Measurements from ENCODE around the gene OPA1. TPM values are rescaled to one million over a fixed set of nuclear protein-coding genes. Genes with fewer than 3 reads are reported as not detected.
A peak's percentile ranks its signal among the peaks of the same experiment; 100 is the strongest.

OPA1 gene
- total and polyA plus RNA-seq, 2 of the 13 experiments (the other 11 are each of a cell fraction or from before 2014, with no cell fraction given), result 26.7 to 78.5 TPM

- TF ChIP-seq REST (IDR thresholded peaks at IDR 0.05; ENCODE audit: borderline replicate concordance in 1 of 2, low read depth in 1 of 2, low read length in 2 of 2) (peak in 1 of 2 experiments; percentile 83; a peak in 2 of 4 replicates), ZFP37 (CRISPR knock-in tag; IDR thresholded peaks at IDR 0.05; ENCODE audit: borderline replicate concordance) (peak; percentile 81; the same call in 1 of the 2 replicates), AKAP8 (CRISPR knock-in tag; IDR thresholded peaks at IDR 0.05) (peak; percentile 80; the same call in 1 of the 2 replicates), TFDP2 (CRISPR knock-in tag; IDR thresholded peaks at IDR 0.05) (peak; percentile 46; the same call in 1 of the 2 replicates), CEBPB (IDR thresholded peaks at IDR 0.05; ENCODE audit: borderline replicate concordance, low read depth, low read length) (peak; percentile 87), ZNF75D (CRISPR knock-in tag; IDR thresholded peaks at IDR 0.05; ENCODE audit: borderline replicate concordance) (no peak), ZNF281 (CRISPR knock-in tag; IDR thresholded peaks at IDR 0.05; ENCODE audit: borderline replicate concordance) (peak; percentile 86; the same call in 1 of the 2 replicates), MLXIP (CRISPR knock-in tag; IDR thresholded peaks at IDR 0.05; ENCODE audit: borderline replicate concordance) (peak; percentile 83), ZNF235 (CRISPR knock-in tag; IDR thresholded peaks at IDR 0.05; ENCODE audit: borderline replicate concordance) (0 out of 2 replicates have a peak, but pooled peaks have one; percentile 54), MEIS2 (CRISPR knock-in tag; IDR thresholded peaks at IDR 0.05) (peak; percentile 91; the same call in 1 of the 2 replicates), ZNF441 (CRISPR knock-in tag; IDR thresholded peaks at IDR 0.05; ENCODE audit: borderline replicate concordance) (peak; percentile 53; the same call in 1 of the 2 replicates), FLYWCH1 (CRISPR knock-in tag; IDR thresholded peaks at IDR 0.05) (no peak), GZF1 (CRISPR knock-in tag; IDR thresholded peaks at IDR 0.05) (0 out of 2 replicates have a peak, but pooled peaks have one; percentile 81)
- TF ChIP-seq, protein P1, sequence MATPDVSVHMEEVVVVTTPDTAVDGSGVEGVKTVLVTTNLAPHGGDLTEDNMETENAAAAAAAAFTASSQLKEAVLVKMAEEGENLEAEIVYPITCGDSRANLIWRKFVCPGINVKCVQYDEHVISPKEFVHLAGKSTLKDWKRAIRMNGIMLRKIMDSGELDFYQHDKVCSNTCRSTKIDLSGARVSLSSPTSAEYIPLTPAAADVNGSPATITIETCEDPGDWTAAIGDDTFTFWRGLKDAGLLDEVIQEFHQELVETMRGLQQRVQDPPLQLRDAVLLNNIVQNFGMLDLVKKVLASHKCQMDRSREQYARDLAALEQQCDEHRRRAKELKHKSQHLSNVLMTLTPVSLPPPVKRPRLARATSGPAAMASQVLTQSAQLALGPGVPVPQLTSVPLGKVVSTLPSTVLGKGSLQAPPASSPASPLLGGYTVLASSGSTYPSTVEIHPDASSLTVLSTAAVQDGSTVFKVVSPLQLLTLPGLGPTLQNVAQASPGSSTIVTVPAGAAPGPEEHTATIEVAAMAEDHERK (CRISPR knock-in tag; IDR thresholded peaks at IDR 0.05; ENCODE audit: low read depth), result no peak
Observed at GRCh38 chr3:193711964-193712598, 119.1 kb downstream of the OPA1 start (continued).
